Left colon (tissue), 2 donors: ENCODE data around the gene KBTBD12. TPM values are rescaled to one million over a fixed set of nuclear protein-coding genes. Genes with fewer than 3 reads are reported as not detected.
"Not testable (repeated sequence)": the region's sequence is repeated elsewhere in the genome, so short reads cannot be mapped to it uniquely, and the experiment has no call there.

Experiments used
- ATAC-seq: fragments of 200-7000 bp; cut with Tn5 transposase; one replicate; pipeline ENCODE4 v1.9.1; 2020; ENCODE audit warnings: mild to moderate bottlenecking, moderate library complexity
- DNase-seq, 2 donors: peaks; one replicate each; pipeline ENCODE4 v3.0.0-alpha.2; 2020
- intact Hi-C, 2 donors: fragments of 100-400 bp; cut with DNase I in 1 of 2; cut with micrococcal nuclease in 1 of 2; formaldehyde crosslinking; loops; one replicate each; pipeline versions ENCODE4 v1.11.2 to v1.14.0; 2022; cut with DNase I, micrococcal nuclease
- long read RNA-seq: library from polyadenylated mRNA; unstranded; transcript quantifications from one replicate; pipeline ENCODE4 v2.0.0, GENCODE V29; 2021
- total RNA-seq, 2 donors: library from RNA; stranded (reverse); fragmentation: NEBNext Ultra II Directional; extraction: Animal tissue kit (Norgen Biotek cat#: 25700); gene quantifications; one replicate each; pipeline ENCODE4 v1.2.1, GENCODE V29; 2021
- donor health status: DM: no; HTN: no; CAD: no.
- donor health status: DM: yes; HTN: yes; CAD: no.

KBTBD12 gene, protein sequence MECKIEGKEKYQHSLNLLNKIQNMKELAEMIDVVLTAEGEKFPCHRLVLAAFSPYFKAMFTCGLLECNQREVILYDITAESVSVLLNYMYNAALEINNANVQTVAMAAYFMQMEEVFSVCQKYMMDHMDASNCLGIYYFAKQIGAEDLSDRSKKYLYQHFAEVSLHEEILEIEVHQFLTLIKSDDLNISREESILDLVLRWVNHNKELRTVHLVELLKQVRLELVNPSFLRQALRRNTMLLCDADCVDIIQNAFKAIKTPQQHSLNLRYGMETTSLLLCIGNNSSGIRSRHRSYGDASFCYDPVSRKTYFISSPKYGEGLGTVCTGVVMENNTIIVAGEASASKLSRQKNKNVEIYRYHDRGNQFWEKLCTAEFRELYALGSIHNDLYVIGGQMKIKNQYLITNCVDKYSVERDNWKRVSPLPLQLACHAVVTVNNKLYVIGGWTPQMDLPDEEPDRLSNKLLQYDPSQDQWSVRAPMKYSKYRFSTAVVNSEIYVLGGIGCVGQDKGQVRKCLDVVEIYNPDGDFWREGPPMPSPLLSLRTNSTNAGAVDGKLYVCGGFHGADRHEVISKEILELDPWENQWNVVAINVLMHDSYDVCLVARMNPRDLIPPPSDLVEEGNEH
- 1 to 10 TPM; 3.8 to 4.6 TPM for total RNA-seq
- long read RNA-seq, partial matches to known transcripts, result 2 of 6 reads
- long read RNA-seq, other reads (novel, unspliced or antisense), result 4 of 6 reads

DNA sequence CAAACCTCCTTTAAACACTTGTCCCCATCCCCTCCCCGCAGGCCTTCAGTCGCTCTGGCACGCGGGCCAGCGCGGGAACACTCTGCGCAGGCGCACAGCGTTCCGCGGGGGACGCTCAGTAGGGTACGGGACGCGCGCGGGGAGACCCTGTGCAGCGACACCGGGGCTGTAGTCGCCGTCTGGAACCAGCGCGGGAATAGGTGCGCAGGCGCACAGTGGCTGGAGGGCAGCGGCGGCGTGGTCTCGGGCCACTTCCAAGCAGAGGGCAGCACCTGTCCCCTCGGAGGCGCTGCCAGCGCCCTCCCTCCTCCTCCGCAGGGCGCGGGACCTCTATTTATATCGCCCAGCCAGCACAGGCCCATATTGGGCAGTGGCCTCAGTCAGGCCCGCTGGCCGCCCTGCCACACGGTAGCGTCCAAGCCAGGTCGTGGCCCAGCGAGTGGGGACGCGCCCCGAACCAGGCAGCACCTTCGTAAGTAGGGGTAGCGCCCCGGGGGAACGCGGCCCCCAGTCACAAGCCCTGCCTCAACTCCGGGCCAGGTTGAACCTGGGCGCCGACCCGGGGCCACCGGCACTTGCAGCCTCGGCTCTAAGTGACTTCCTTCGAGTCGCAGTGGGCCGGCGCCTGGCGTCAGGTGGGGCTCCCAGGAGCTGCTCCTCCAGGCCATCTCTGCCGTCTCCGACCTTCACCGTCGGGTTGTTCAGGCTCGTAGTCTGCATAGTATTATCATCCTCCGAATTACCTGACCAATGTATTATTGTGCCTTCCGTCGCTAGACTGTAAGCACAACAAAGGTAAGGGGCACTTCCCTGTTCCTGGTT lies at the start of gene KBTBD12:
TSS of gene KBTBD12 (plus strand) at position 118 of the 822 bp plus-strand sequence. CDS start 7,830 bp downstream, outside the sequence.
- peak; percentile 76 for ATAC-seq
- peak; percentile 38 to 51 for DNase-seq
- intact Hi-C loops, result no loop called here

DNA sequence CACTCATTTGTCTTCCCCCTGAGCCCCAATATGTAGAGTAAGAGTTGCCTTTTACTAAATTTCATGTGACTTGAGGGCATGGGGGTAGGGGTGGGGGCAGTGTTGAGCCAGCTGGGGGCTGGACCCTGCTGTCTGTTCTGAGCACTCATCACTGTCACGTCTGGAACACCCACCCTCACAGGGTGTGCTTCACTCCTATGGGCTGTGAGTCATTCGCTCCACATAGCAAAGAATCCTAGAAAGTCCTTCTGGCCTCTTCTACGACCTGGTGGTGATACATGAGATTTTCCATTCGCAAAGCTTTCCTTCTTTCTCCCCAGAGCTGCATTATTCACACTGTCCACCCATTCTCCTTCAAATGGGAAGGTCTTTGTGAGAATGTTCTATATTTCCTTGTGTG lies 49.1 kb upstream of the KBTBD12 start:
- ATAC-seq (no peak), DNase-seq (no peak)
- intact Hi-C loops, result no loop called here

DNA sequence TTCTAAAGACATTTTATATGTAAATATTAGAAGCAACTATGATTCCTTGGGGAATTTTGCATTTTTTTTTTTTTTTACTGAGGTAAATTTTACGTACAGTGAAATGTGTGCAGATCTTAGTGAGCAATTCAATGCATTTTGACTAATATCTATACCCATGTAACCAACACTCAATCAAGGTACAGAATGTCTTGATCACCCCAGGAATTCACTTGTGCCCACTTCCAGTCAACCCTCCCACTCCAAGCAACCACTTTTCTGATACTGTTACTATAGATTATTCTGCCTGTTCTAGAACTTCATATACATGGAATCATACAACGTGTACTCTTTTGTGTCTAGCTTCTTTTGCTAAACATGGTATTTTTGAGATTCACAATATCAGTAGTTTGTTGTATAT lies 47.6 kb upstream of the KBTBD12 start:
- intact Hi-C loops, result no loop called here
- no peak for ATAC-seq
- DNase-seq, result no peak

DNA sequence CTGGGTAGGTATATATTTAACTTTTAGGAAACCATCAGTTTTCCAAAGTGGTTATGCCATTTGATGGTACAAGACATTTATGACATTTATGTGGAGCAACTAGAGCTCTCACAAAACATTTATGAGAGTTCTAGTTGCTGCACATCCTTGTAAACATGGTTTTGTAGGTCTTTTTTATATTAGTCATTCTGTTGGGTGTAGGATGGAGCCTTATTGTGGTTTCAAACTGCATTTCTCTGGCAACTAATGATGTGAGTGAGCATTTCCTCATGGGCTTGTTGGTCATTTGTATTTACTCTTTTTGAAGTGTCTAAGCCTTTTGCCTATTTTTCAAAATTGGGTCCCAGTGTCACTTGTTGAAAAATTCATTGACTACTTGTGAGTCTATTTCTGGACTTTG lies 47.0 kb upstream of the KBTBD12 start:
- ATAC-seq, result no peak
- no peak for DNase-seq
- intact Hi-C loops, result no loop called here

DNA sequence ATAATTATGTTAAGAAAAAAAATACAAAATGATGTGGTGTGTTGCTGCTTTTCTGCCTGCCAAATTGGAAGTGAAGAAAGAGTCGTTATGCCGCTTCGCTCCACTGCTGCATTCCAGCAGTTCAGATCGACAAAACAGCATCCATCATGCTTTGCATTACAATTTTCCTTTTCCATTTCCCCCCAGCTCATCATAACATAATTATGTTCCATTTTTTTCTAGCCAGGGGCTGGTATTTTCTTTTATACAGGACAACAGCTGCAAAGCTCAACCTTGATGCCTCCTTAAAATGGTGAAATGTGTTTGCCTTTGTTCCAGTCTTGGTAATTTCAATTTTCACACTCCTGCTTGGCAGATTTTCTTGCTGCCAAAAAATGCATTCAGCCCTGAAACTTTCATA lies 44.9 kb upstream of the KBTBD12 start:
- intact Hi-C loops, result no loop called here
- ATAC-seq (no peak), DNase-seq (no peak)

GRCh38 chr3:127874097-127874496 lies 40.9 kb upstream of the KBTBD12 start:
- DNase-seq, ATAC-seq: not testable (repeated sequence)

GRCh38 chr3:127881586-127881985 lies 33.4 kb upstream of the KBTBD12 start:
- intact Hi-C loops, result no loop called here
- DNase-seq (no peak), ATAC-seq (no peak)

More at GRCh38 chr3:127874097-127874496, 40.9 kb upstream of the KBTBD12 start:
- intact Hi-C loops, result not testable (repeated sequence)

- ATAC-seq (no peak), DNase-seq (no peak)
- intact Hi-C loops, result no loop called here
These were observed 31.0 kb upstream of the KBTBD12 start for GRCh38 chr3:127884041-127884440.

- intact Hi-C loops, result no loop called here
- DNase-seq (no peak), ATAC-seq (no peak)
These were observed 28.6 kb upstream of the KBTBD12 start for GRCh38 chr3:127886231-127886955.

- ATAC-seq (no peak), DNase-seq (no peak)
- intact Hi-C loops, result no loop called here
These were observed 28.1 kb upstream of the KBTBD12 start for GRCh38 chr3:127886956-127887231.

DNA sequence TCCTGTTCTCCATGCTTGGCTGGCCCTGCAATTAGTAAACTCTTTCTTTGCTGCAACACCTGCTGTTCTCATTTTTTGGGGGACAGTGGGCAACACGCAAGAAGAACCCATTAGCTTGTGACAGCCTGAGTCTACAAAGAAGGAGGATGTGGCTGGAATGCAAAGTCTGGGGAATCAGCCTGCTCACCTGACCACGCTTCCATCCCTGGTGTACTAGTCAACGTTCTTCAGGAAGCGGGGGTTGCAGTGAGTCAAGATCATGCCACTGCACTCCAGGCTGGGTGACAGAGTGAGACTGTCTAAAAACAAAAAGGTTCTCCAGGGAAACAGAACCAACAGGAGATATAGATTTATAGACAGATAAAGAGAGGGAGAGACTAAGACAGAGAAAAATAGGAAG lies 27.7 kb upstream of the KBTBD12 start:
- ATAC-seq (no peak), DNase-seq (no peak)
- intact Hi-C loops, result no loop called here

- intact Hi-C loops, result no loop called here
- no peak for ATAC-seq
- no peak for DNase-seq
These were observed 26.9 kb upstream of the KBTBD12 start for GRCh38 chr3:127888156-127888555.

DNA sequence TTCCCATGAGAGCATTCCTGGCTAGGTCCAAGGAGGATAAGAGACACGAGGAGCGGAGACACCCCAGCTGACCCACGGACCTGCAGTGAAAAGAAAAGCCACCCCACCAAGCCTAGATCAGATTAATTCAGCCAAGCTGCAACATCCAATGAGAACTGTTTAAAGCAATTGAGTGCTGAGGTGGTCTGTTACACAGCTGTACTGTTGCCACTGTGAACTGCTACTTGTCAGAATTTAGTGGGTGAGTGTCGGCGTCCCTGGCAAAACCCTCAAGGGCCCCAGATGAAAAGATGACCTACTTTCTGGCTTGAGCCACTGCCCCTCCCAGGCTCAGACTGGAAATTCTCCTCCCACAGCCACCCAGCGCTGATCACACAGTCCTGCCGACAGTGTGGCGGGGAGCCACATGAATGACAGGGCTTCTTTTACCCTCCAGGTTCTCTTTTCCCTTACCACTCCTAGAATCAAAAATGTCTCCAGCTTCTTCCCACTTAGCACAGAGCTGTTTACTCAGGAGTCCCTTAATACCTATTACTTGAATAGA lies 26.4 kb upstream of the KBTBD12 start:
- DNase-seq, result no peak
- no peak for ATAC-seq
- intact Hi-C loops, result no loop called here

- intact Hi-C loops, result no loop called here
- DNase-seq (no peak), ATAC-seq (no peak)
These were observed 25.6 kb upstream of the KBTBD12 start for GRCh38 chr3:127889461-127889863.

DNA sequence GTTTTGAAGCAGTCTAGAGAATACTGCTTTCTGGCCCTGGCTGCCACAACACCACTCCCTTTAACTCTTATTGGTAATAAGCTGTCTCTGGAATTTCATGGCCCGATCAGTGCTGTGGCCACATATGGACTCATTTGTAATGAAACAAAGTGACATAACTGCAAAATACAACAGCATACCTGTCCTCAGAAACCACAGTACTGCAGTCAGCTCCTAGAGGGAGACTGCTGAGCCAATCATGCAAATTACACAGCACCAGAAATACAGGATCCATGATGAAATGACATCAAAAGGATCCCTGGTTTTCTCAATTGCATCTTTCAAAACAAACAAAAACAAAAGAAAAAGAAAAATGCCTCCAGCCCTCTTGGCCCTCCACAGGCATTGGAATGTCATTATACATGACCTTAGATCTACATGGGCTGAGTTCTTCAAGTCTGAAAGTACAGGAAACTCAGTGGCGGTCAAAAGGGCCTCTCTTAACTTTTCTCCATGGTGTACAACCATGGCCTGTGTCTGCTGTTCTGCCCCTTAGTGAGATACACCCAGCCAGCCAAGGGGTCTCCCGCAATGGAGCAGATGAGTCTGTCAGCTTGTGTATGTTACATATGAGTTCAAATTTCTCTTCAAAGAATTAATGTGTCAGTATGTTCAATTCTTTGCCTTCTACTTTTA lies 24.9 kb upstream of the KBTBD12 start:
- intact Hi-C loops, result no loop called here
- ATAC-seq (peak; percentile 66), DNase-seq (no peak)

- DNase-seq, intact Hi-C loops: not testable (repeated sequence)
- peak; percentile 82 for ATAC-seq
These were observed 24.3 kb upstream of the KBTBD12 start for GRCh38 chr3:127890651-127891290.

DNA sequence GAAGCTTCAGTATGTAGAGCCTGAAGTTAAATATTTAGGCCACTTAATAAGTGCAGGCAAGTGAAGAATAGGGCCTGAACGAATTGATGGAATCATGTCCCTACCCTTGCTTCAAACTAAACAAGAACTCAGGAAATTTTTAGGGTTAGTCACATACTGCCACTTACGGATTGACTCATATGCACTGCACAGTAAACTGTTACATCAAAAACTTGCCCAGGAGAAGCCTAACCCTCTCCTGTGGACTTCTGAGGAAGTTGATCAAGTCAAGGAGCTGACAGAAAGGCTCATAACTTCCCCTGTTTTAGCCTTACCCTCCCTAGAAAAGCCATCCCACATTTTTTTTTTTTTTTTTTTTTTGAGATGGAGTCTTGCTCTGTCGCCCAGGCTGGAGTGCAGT lies 20.6 kb upstream of the KBTBD12 start:
- DNase-seq, result no peak
- ATAC-seq, result no peak
- intact Hi-C loops, result no loop called here

DNA sequence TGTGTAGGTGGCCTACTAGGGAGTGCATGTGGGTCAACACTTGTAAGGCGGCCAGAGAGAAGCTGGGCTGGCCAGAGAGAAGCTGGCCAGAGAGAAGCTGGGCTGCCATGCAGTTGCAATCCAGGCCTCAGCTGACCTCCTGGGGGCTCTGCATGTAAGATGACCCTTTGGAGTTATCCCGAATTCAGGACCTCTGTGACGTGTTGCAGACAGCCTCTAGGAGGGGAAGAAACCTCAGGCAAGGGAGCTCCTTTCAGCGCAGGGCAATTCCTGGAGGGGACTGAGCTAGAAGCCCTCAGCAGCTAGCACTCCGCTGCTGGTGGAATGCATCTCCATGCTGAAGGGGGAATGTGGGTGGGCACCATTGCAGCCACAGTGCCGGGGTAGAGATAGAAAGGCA lies 15.8 kb upstream of the KBTBD12 start:
- no peak for ATAC-seq
- intact Hi-C loops, result no loop called here
- DNase-seq, result no peak
